Skin epidermis (tissue), 12 donors: ENCODE results near the gene GTF2H3.

Experiments used
- H3K27ac ChIP-seq, 21 experiments: fragments of 200-600 bp; sonication (generic) in 11 of 21; one replicate each; pipeline ENCODE4 v1.5.0; 2020; ENCODE audit warnings: mild to moderate bottlenecking in 3 of 21, inconsistent platforms in 2 of 21, moderate library complexity in 2 of 21
- H3K4me3 ChIP-seq, 7 experiments: fragments of 200-600 bp; sonication (generic) in 2 of 7; one replicate each; pipeline ENCODE4 v1.5.0; 2020; ENCODE audit warnings: inconsistent platforms in 2 of 7, mild to moderate bottlenecking in 2 of 7, moderate library complexity in 1 of 7

The GTF2H3 gene

GRCh38 chr12:123634142-123634561 lies 523 bp downstream of the GTF2H3 start:
- peak overlapping the region in 20 of 21 experiments; percentile 27 to 92 (median 85) for H3K27ac ChIP-seq
- H3K4me3 ChIP-seq = peak overlapping the region; percentile 75 to 98 (median 84)

- no peak overlapping the region for H3K27ac ChIP-seq
These were observed 10.3 kb downstream of the GTF2H3 start for GRCh38 chr12:123643911-123644310.

GRCh38 chr12:123645380-123645779 lies 11.8 kb downstream of the GTF2H3 start:
- Histone ChIP-seq H3K27ac (no peak overlapping the region), H3K4me3 (no peak overlapping the region)

More at GRCh38 chr12:123643911-123644310, 10.3 kb downstream of the GTF2H3 start:
- H3K4me3 ChIP-seq = no peak overlapping the region

GRCh38 chr12:123645878-123646277 lies 12.2 kb downstream of the GTF2H3 start:
- no peak overlapping the region for H3K27ac ChIP-seq
- no peak overlapping the region for H3K4me3 ChIP-seq

- Histone ChIP-seq H3K27ac (no peak overlapping the region), H3K4me3 (no peak overlapping the region)
These were observed 14.8 kb downstream of the GTF2H3 start for GRCh38 chr12:123648401-123648800.

GRCh38 chr12:123654129-123654701 lies 20.6 kb downstream of the GTF2H3 start:
- no peak overlapping the region for H3K27ac ChIP-seq
- no peak overlapping the region for H3K4me3 ChIP-seq

GRCh38 chr12:123655420-123655819 lies 21.8 kb downstream of the GTF2H3 start:
- H3K27ac ChIP-seq = no peak overlapping the region
- H3K4me3 ChIP-seq = no peak overlapping the region

- Histone ChIP-seq H3K4me3 (no peak overlapping the region), H3K27ac (no peak overlapping the region)
These were observed 22.8 kb downstream of the GTF2H3 start for GRCh38 chr12:123656392-123656791.

GRCh38 chr12:123657211-123657610 lies 23.6 kb downstream of the GTF2H3 start:
- H3K4me3 ChIP-seq = no peak overlapping the region
- no peak overlapping the region for H3K27ac ChIP-seq

- peak overlapping the region in 18 of 21 experiments; percentile 19 to 87 (median 64) for H3K27ac ChIP-seq
- no peak overlapping the region for H3K4me3 ChIP-seq
These were observed 26.5 kb downstream of the GTF2H3 start for GRCh38 chr12:123659996-123660727.

- H3K27ac ChIP-seq = peak overlapping the region in 5 of 21 experiments; percentile 11 to 73 (median 47)
- H3K4me3 ChIP-seq = no peak overlapping the region
These were observed 34.1 kb downstream of the GTF2H3 start for GRCh38 chr12:123667771-123668170.

GRCh38 chr12:123670882-123671728 lies 37.5 kb downstream of the GTF2H3 start, which contains the start of gene TCTN2:
Gene TCTN2, plus strand, starts transcription at chr12:123671113. Its CDS starts 128 bp downstream, at chr12:123671241.
- peak within 1 kb of the TSS; percentile 69 to 92 (median 82) for H3K4me3 ChIP-seq
- H3K27ac ChIP-seq = peak within 1 kb of the TSS in 15 of 21 experiments; percentile 21 to 82 (median 71)

- H3K4me3 ChIP-seq = peak overlapping the region in 6 of 7 experiments; percentile 69 to 92 (median 80)
- peak overlapping the region in 5 of 21 experiments; percentile 21 to 82 (median 77) for H3K27ac ChIP-seq
These were observed 38.2 kb downstream of the GTF2H3 start for GRCh38 chr12:123671876-123672275.

GRCh38 chr12:123675436-123675835 lies 41.8 kb downstream of the GTF2H3 start:
- Histone ChIP-seq H3K4me3 (no peak overlapping the region), H3K27ac (no peak overlapping the region)

GRCh38 chr12:123676616-123677320 lies 43.1 kb downstream of the GTF2H3 start:
- H3K27ac ChIP-seq = no peak overlapping the region
- H3K4me3 ChIP-seq = no peak overlapping the region

GRCh38 chr12:123678981-123679380 lies 45.4 kb downstream of the GTF2H3 start:
- no peak overlapping the region for H3K4me3 ChIP-seq
- H3K27ac ChIP-seq = no peak overlapping the region

GRCh38 chr12:123681605-123682004 lies 48.0 kb downstream of the GTF2H3 start:
- H3K4me3 ChIP-seq = no peak overlapping the region
- H3K27ac ChIP-seq = no peak overlapping the region

- H3K27ac ChIP-seq = no peak overlapping the region
- no peak overlapping the region for H3K4me3 ChIP-seq
These were observed 50.3 kb downstream of the GTF2H3 start for GRCh38 chr12:123683964-123684363.

GRCh38 chr12:123686636-123687190 lies 53.1 kb downstream of the GTF2H3 start:
- Histone ChIP-seq H3K4me3 (no peak overlapping the region), H3K27ac (no peak overlapping the region)
